Parathyroid adenoma (tissue), 2 donors: Measurements from ENCODE around the gene C1R.
A peak's percentile ranks its signal among the peaks of the same experiment; 100 is the strongest.

ENCODE experiments used
- H2AFZ ChIP-seq: fragments of 300-600 bp; sonication (generic); one replicate; pipeline ENCODE4 v1.7.0; 2017; ENCODE audit warnings: antibody characterized with exemption, mild to moderate bottlenecking
- H3K27ac ChIP-seq: fragments of 300-600 bp; sonication (generic); one replicate; pipeline ENCODE4 v1.7.0; 2017
- H3K27me3 ChIP-seq: fragments of 300-600 bp; sonication (generic); one replicate; pipeline ENCODE4 v1.7.0; 2017; ENCODE audit warnings: low read length; ENCODE audit not compliant: control insufficient read depth, insufficient read depth
- H3K36me3 ChIP-seq: fragments of 300-600 bp; sonication (generic); one replicate; pipeline ENCODE4 v1.7.0; 2017; ENCODE audit warnings: low read length; ENCODE audit not compliant: control insufficient read depth, insufficient read depth
- H3K4me1 ChIP-seq: fragments of 300-600 bp; sonication (generic); one replicate; pipeline ENCODE4 v1.7.0; 2017; ENCODE audit warnings: control low read depth
- H3K4me2 ChIP-seq: fragments of 300-600 bp; sonication (generic); one replicate; pipeline ENCODE4 v1.7.0; 2017; ENCODE audit warnings: low read length
- H3K4me3 ChIP-seq: fragments of 300-600 bp; sonication (generic); one replicate; pipeline ENCODE4 v1.7.0; 2017; ENCODE audit warnings: low read depth, low read length
- H3K79me2 ChIP-seq: fragments of 300-600 bp; sonication (generic); one replicate; pipeline ENCODE4 v1.7.0; 2017; ENCODE audit warnings: control low read depth
- H3K9ac ChIP-seq: fragments of 300-600 bp; sonication (generic); one replicate; pipeline ENCODE4 v1.7.0; 2017; ENCODE audit warnings: mild to moderate bottlenecking
- H3K9me3 ChIP-seq: fragments of 300-600 bp; sonication (generic); one replicate; pipeline ENCODE4 v1.7.0; 2017; ENCODE audit warnings: low read length; ENCODE audit not compliant: control insufficient read depth
- TF ChIP-seq, protein P1 (sequence below): fragments of 300-600 bp; sonication (generic); IDR thresholded peaks from one replicate; pipeline ENCODE4 v1.7.0; 2017; ENCODE audit warnings: antibody characterized with exemption, mild to moderate bottlenecking
- donor health status: primary hyperparathyroidism.

C1R gene

DNA sequence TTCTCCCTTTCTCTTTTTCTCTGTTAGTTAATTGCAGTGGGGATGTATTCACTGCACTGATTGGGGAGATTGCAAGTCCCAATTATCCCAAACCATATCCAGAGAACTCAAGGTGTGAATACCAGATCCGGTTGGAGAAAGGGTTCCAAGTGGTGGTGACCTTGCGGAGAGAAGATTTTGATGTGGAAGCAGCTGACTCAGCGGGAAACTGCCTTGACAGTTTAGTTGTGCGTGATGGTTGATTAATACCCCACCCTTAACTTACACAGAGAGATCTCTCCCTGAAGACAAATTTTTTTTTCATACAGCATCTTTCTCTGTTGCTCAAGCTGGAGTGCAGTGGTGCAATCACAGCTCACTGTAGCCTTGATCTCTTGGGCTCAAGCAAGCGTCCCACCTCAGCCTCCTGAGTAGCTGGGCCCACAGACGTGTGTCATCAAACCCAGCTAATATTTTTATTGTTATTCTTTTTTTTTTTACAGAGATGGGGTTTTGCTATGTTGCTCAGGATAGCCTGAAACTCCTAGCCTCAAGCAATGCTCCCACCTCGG is 27.1 kb downstream of the C1R start:
- Histone ChIP-seq H3K4me2 (no peak overlapping the region), H3K9me3 (no peaks in the 10 kb centered on the region), H3K4me1 (no peaks in the 10 kb centered on the region), H3K27me3 (no peaks in the 10 kb centered on the region), H3K27ac (no peak overlapping the region), H3K79me2 (no peaks in the 10 kb centered on the region), H2AFZ (no peak overlapping the region), H3K36me3 (no peaks in the 10 kb centered on the region), H3K4me3 (no peak overlapping the region), H3K9ac (no peak overlapping the region)
- TF ChIP-seq, protein P1, sequence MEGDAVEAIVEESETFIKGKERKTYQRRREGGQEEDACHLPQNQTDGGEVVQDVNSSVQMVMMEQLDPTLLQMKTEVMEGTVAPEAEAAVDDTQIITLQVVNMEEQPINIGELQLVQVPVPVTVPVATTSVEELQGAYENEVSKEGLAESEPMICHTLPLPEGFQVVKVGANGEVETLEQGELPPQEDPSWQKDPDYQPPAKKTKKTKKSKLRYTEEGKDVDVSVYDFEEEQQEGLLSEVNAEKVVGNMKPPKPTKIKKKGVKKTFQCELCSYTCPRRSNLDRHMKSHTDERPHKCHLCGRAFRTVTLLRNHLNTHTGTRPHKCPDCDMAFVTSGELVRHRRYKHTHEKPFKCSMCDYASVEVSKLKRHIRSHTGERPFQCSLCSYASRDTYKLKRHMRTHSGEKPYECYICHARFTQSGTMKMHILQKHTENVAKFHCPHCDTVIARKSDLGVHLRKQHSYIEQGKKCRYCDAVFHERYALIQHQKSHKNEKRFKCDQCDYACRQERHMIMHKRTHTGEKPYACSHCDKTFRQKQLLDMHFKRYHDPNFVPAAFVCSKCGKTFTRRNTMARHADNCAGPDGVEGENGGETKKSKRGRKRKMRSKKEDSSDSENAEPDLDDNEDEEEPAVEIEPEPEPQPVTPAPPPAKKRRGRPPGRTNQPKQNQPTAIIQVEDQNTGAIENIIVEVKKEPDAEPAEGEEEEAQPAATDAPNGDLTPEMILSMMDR: no peak

DNA sequence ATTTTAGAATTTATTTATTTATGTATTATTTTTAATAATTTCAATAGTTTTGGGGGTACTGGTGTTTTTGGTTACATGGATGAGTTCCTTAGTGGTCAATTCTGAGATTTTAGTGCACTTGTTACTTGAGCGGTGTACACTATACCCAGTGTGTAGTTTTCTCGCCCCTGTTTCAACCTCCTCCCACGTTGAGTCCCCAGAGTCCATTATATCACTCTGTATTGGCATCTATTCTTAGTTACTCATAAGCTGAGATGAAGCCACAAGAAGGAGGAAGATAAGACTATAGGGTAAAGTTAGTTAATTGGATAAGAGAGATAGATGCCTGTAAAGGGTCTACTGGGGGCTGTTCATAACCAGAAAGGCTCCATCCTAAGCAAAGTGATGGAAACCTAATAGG is 27.7 kb downstream of the C1R start:
- Histone ChIP-seq H3K9ac (no peak overlapping the region), H3K9me3 (no peaks in the 10 kb centered on the region), H3K4me2 (no peak overlapping the region), H3K27ac (no peak overlapping the region), H3K79me2 (no peaks in the 10 kb centered on the region), H3K4me3 (no peak overlapping the region), H3K27me3 (no peaks in the 10 kb centered on the region), H3K4me1 (no peaks in the 10 kb centered on the region), H2AFZ (no peak overlapping the region), H3K36me3 (no peaks in the 10 kb centered on the region)
- TF ChIP-seq, protein P1: no peak

DNA sequence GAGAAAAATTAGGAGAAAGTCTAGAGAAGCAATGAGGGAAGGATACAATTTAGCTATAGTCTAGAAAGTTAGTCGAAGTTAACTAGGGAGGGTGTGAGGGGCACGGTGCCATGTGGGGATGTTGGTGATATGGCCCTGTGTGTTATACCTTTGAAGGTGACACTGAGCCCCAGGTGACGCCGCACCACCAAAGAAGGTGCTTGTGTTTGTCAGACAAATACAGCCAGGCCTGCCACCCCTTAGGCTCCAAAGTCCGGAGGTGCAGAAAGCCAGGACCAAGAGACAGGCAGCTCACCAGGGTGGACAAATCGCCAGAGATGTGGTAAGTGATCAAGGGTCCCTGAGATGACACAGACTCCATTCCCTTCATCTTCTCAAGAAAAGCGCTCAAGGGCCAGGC is 30.6 kb downstream of the C1R start:
- no peak overlapping the region for H3K27ac ChIP-seq
- H3K9me3 ChIP-seq: no peaks in the 10 kb centered on the region
- no peak overlapping the region for H2AFZ ChIP-seq
- H3K4me3 ChIP-seq: no peak overlapping the region
- H3K4me2 ChIP-seq: no peak overlapping the region
- no peaks in the 10 kb centered on the region for H3K4me1 ChIP-seq
- no peaks in the 10 kb centered on the region for H3K27me3 ChIP-seq
- no peaks in the 10 kb centered on the region for H3K36me3 ChIP-seq
- no peaks in the 10 kb centered on the region for H3K79me2 ChIP-seq
- no peak overlapping the region for H3K9ac ChIP-seq
- TF ChIP-seq, protein P1: no peak

DNA sequence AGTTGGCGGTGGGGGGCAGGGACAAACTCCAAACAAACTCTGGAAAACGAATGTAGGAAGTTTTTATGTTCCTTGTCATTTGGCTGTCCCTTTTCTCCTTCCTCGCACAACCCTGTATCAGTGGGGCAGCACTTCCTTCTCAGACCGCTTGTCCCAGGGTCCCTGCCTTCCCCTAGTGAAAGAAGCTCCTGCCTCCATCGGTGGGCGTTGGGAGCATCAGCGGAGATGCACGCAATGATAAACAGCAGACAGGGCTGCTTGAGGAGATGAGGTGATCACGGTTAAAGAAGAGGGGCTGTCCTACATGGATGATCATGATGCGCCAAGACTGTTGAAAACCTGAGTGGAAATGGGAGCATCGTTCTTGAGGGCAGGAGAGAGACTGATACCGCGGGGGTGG is 31.1 kb downstream of the C1R start:
- H3K4me2 ChIP-seq: no peak overlapping the region
- no peak overlapping the region for H3K27ac ChIP-seq
- TF ChIP-seq, protein P1: no peak
- no peaks in the 10 kb centered on the region for H3K9me3 ChIP-seq
- no peaks in the 10 kb centered on the region for H3K27me3 ChIP-seq
- no peak overlapping the region for H3K4me3 ChIP-seq
- H3K79me2 ChIP-seq: no peaks in the 10 kb centered on the region
- H3K4me1 ChIP-seq: no peaks in the 10 kb centered on the region
- no peak overlapping the region for H2AFZ ChIP-seq
- no peaks in the 10 kb centered on the region for H3K36me3 ChIP-seq
- no peak overlapping the region for H3K9ac ChIP-seq

DNA sequence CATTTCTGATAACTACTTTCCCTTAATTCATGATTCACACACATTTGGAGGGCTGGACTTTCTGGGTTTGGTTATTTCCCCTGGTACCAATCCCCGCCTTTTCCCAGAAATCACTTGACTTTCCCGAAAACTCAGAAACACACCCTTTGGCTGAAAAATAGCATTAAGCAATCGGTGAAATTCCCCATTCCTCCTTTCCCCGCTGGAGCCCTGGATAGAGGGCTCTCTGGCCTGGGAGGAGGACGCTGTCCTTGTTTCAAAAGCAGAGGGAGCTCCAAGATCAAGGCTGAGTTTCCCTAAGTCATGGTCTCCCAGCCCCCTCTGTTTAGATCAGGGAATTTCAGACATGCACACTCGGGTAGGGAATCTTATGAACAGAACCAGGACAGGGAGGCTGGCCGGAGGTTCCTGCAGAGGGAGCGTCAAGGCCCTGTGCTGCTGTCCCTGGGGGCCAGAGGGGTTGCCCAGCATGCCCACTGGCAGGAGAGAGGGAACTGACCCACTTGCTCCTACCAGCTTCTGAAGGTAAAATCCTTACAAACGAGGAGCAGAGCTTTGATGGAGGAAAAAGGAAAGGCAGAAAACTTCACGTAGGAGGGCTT is 31.8 kb downstream of the C1R start, which contains the start of gene C1S:
Gene C1S, plus strand, starts transcription at position 366 of the 602 bp plus-strand sequence. CDS start 1,195 bp downstream, outside the sequence.
- Histone ChIP-seq H2AFZ (no peak within 1 kb of the TSS), H3K4me2 (no peak within 1 kb of the TSS), H3K79me2 (no peaks in the 10 kb centered on the region), H3K27me3 (no peaks in the 10 kb centered on the region), H3K9ac (no peak within 1 kb of the TSS), H3K36me3 (no peaks in the 10 kb centered on the region), H3K9me3 (no peaks in the 10 kb centered on the region), H3K4me3 (no peak within 1 kb of the TSS), H3K4me1 (no peaks in the 10 kb centered on the region), H3K27ac (no peak within 1 kb of the TSS)
- TF ChIP-seq, protein P1: peak; percentile 31
